OCI-LY7 (cell line): ENCODE measurements around the gene RNASEH1. TPM values are rescaled to one million over a fixed set of nuclear protein-coding genes. Genes with fewer than 3 reads are reported as not detected.

Source experiments
- BruUV-seq: library from RNA; stranded (reverse); fragments of 400-500 nt; replicated peaks from 2 replicates; lab custom pipeline; 2021; lab: Mats Ljungman, UMichigan
- CTCF ChIA-PET: fragments of 300-600 bp; sonication (Branson Sonifier 250); formaldehyde crosslinking; loops from one replicate; lab custom pipeline; 2022; ENCODE audit warnings: antibody characterized with exemption; ENCODE audit not compliant: unreplicated experiment; lab: Charles Lee
- POLR2A ChIA-PET: fragments of 300-600 bp; sonication (Branson Sonifier 250); formaldehyde crosslinking; loops from one replicate; lab custom pipeline; 2022; ENCODE audit warnings: antibody characterized with exemption; lab: Charles Lee
- DNase-seq: peaks from one replicate; pipeline ENCODE4 v3.0.0-alpha.2; 2015; ENCODE audit warnings: low spot score
- H2AFZ ChIP-seq: fragments of 200-600 bp; sonication (generic), shearing (Covaris generic); 2 replicates; pipeline ENCODE4 v1.6.1; 2014; ENCODE audit warnings: mild to moderate bottlenecking, antibody characterized with exemption, low read length, moderate library complexity
- H3K27ac ChIP-seq: fragments of 200-600 bp; sonication (generic); 2 replicates; pipeline ENCODE4 v1.5.1; 2014; ENCODE audit warnings: mixed run types, low read depth, mild to moderate bottlenecking, moderate library complexity, low read length, inconsistent platforms; ENCODE audit not compliant: poor library complexity, severe bottlenecking
- H3K36me3 ChIP-seq: fragments of 200-600 bp; sonication (generic); 2 replicates; pipeline ENCODE4 v1.6.1; 2014; ENCODE audit warnings: mild to moderate bottlenecking, antibody characterized with exemption, low read length, moderate library complexity, mixed read lengths; ENCODE audit not compliant: insufficient read depth
- H3K4me1 ChIP-seq: fragments of 200-600 bp; sonication (generic); 2 replicates; pipeline ENCODE4 v1.5.1; 2014; ENCODE audit warnings: mild to moderate bottlenecking, low read length; ENCODE audit not compliant: insufficient read depth, poor library complexity, severe bottlenecking
- H3K4me2 ChIP-seq: fragments of 200-600 bp; sonication (generic); 2 replicates; pipeline ENCODE4 v1.6.1; 2014; ENCODE audit warnings: mild to moderate bottlenecking, low read length
- H3K4me3 ChIP-seq: fragments of 200-600 bp; sonication (generic); 2 replicates; pipeline ENCODE4 v1.5.1; 2014; ENCODE audit warnings: mild to moderate bottlenecking, low read depth, low read length; ENCODE audit not compliant: poor library complexity, severe bottlenecking
- H3K79me2 ChIP-seq: fragments of 200-600 bp; sonication (generic); 2 replicates; pipeline ENCODE4 v1.6.1; 2016; ENCODE audit warnings: low read depth, mild to moderate bottlenecking, low read length, moderate library complexity, mixed read lengths; ENCODE audit not compliant: insufficient read depth
- H3K9me2 ChIP-seq: fragments of 200-600 bp; sonication (generic); 2 replicates; pipeline ENCODE4 v1.6.1; 2016; ENCODE audit warnings: mild to moderate bottlenecking, low read length, mixed read lengths; ENCODE audit not compliant: insufficient read depth
- H3K9me3 ChIP-seq: fragments of 200-600 bp; sonication (generic); 2 replicates; pipeline ENCODE4 v1.6.1; 2014; ENCODE audit warnings: mild to moderate bottlenecking, mixed run types, low read length, mixed read lengths
- H4K20me1 ChIP-seq: fragments of 200-600 bp; sonication (generic); 2 replicates; pipeline ENCODE4 v1.6.1; 2014; ENCODE audit warnings: mild to moderate bottlenecking, antibody characterized with exemption, low read length, moderate library complexity, mixed read lengths; ENCODE audit not compliant: insufficient read depth
- CTCF ChIP-seq: fragments of 200-600 bp; sonication (generic); conservative IDR thresholded peaks from 2 replicates; pipeline ENCODE4 v1.5.1; 2014; ENCODE audit warnings: mild to moderate bottlenecking, antibody characterized with exemption, low read length, moderate library complexity, mixed read lengths
- EZH2phosphoT487 ChIP-seq: fragments of 200-600 bp; sonication (generic); IDR thresholded peaks from 2 replicates; pipeline ENCODE4 v1.6.1; 2018; ENCODE audit warnings: low read depth, borderline replicate concordance, mild to moderate bottlenecking, mixed run types, antibody characterized with exemption, low read length, moderate library complexity, mixed read lengths
- intact Hi-C: fragments of 100-400 bp; cut with micrococcal nuclease; formaldehyde crosslinking; loops from one replicate; pipeline ENCODE4 v1.10.0; 2022; ENCODE audit not compliant: unreplicated experiment
- total RNA-seq, 2 experiments: library from RNA; depleted of rRNA in 1 of 2; stranded (reverse); fragments of >200 nt in 1 of 2; shearing (Covaris generic) in 1 of 2; gene quantifications; 2 replicates each; pipeline ENCODE4 v1.2.3, GENCODE V29; 2014 to 2022

RNASEH1 gene
- total RNA-seq, 2 experiments from 2014 or later = 35.7 to 48.2 TPM

DNA sequence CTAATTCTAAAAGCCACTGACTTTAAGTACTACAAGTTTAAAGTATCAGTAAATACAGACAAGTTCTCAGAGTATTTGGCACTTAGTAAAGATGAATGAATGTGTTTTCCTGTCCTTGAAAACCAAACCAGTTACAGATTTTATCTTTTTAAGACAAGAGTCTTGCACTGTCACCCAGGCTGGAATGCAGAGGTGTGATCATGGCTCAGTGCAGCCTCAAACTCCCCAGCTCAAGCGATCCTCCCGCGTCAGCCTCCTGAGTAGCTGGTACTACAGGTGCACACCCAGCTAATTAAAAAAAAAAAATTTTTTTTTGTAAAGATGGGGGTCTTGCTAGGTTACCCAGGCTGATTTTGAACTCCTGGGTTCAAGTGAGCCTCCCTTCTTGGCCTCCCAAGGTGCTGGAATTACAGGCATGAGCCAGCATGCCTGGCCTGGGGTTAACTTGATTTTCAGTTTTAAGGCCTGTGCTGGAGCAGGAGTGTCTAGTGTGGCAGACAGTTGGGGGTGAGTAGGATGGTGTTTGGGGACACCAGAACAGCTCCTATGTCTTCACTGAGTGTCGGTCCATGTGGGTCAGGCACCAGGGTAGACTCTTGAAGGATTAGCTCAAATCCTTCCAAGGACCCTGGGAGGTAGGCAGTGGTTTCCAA lies 26.6 kb upstream of the RNASEH1 start:
- H3K79me2 ChIP-seq = peaks cover 5% of the 10 kb centered on the region; the same call in 1 of the 2 replicates
- H3K9me3 ChIP-seq = no peaks in the 10 kb centered on the region
- TF ChIP-seq EZH2phosphoT487 = no peak
- no peak for TF ChIP-seq CTCF
- H3K4me1 ChIP-seq = peaks cover under 1% of the 10 kb centered on the region
- POLR2A ChIA-PET = interaction anchor here (0.5 to 1.5 kb wide), 4 partner anchors 9 to 842 kb away, joined by 3 to 5 read pairs (median 3); no protein-coding TSS in a partner anchor
- H4K20me1 ChIP-seq = peaks cover 9% of the 10 kb centered on the region
- CTCF ChIA-PET = interaction anchor here (0.6 kb wide), 1 partner anchor 90 kb away, joined by 4 read pairs; no protein-coding TSS in a partner anchor
- H3K9me2 ChIP-seq = no peaks in the 10 kb centered on the region
- H3K27ac ChIP-seq = no peak overlapping the region
- no peak overlapping the region for H3K4me2 ChIP-seq
- intact Hi-C loops = no loop called here
- no TSS peak for BruUV-seq
- no peak overlapping the region for H2AFZ ChIP-seq
- DNase-seq = no peak
- peaks cover 59% of the 10 kb centered on the region for H3K36me3 ChIP-seq
- H3K4me3 ChIP-seq = no peak overlapping the region

GRCh38 chr2:3584076-3584475 lies 25.9 kb upstream of the RNASEH1 start:
- no peak overlapping the region for H2AFZ ChIP-seq
- no peaks in the 10 kb centered on the region for H3K9me2 ChIP-seq
- BruUV-seq = no TSS peak
- ChIA-PET CTCF (no interaction called here), POLR2A (interaction anchor here (0.7 to 1.5 kb wide), 4 partner anchors 8 to 26 kb away, joined by 3 to 5 read pairs (median 3); no protein-coding TSS in a partner anchor)
- no peaks in the 10 kb centered on the region for H3K9me3 ChIP-seq
- no peak overlapping the region for H3K4me2 ChIP-seq
- H3K4me3 ChIP-seq = no peak overlapping the region
- peaks cover 16% of the 10 kb centered on the region for H4K20me1 ChIP-seq
- peaks cover 7% of the 10 kb centered on the region for H3K4me1 ChIP-seq
- peaks cover 66% of the 10 kb centered on the region for H3K36me3 ChIP-seq
- no peak for DNase-seq
- intact Hi-C loops = no loop called here
- H3K27ac ChIP-seq = no peak overlapping the region
- peaks cover 11% of the 10 kb centered on the region for H3K79me2 ChIP-seq
- TF ChIP-seq CTCF (no peak), EZH2phosphoT487 (no peak)
